Caco-2 (cell line): ENCODE data around the gene ZNF780A. TPM values are rescaled to one million over a fixed set of nuclear protein-coding genes. Genes with fewer than 3 reads are reported as not detected.
"Not testable (repeated sequence)": the region's sequence is repeated elsewhere in the genome, so short reads cannot be mapped to it uniquely, and the experiment has no call there.

ENCODE experiments used
- BruUV-seq: library from RNA; stranded (reverse); fragments of 400-500 nt; replicated peaks from 2 replicates; lab custom pipeline; 2021; lab: Mats Ljungman, UMichigan
- CTCF ChIA-PET: fragments of 300-600 bp; sonication (Branson Sonifier 250); formaldehyde crosslinking; loops from one replicate; lab custom pipeline; 2022; ENCODE audit warnings: antibody characterized with exemption; lab: Charles Lee
- POLR2A ChIA-PET: fragments of 300-600 bp; sonication (Branson Sonifier 250); formaldehyde crosslinking; loops from one replicate; lab custom pipeline; 2022; ENCODE audit warnings: antibody characterized with exemption; lab: Charles Lee
- DNase-seq, 2 experiments: peaks; one replicate each; pipeline versions ENCODE4 v3.0.0 to v3.0.0-alpha.2; 2020 to 2022
- H3K27me3 ChIP-seq: replicated peaks from 2 replicates; pipeline ENCODE4 v1.6.0; 2011; ENCODE audit warnings: low read length; ENCODE audit not compliant: control insufficient read depth, insufficient read depth
- H3K36me3 ChIP-seq: 2 replicates; pipeline ENCODE4 v1.5.1; 2011; ENCODE audit warnings: low read length; ENCODE audit not compliant: control insufficient read depth, insufficient read depth
- H3K4me1 ChIP-seq: fragments of 250-450 bp; sonication (Bioruptor Pico); 2 replicates; pipeline ENCODE4 v1.5.1; 2020; ENCODE audit warnings: mild to moderate bottlenecking
- H3K4me3 ChIP-seq: 2 replicates; pipeline ENCODE4 v1.5.1; 2011; ENCODE audit warnings: low read depth, mild to moderate bottlenecking, control low read depth, low read length
- H3K9me3 ChIP-seq: fragments of 250-450 bp; sonication (Bioruptor Pico); 2 replicates; pipeline ENCODE4 v1.5.1; 2020; ENCODE audit warnings: mild to moderate bottlenecking, moderate library complexity
- H3K27ac Mint-ChIP-seq: one replicate; pipeline ENCODE4 v1.8.0; 2022; ENCODE audit warnings: mixed read lengths; ENCODE audit not compliant: unreplicated experiment
- H3K27me3 Mint-ChIP-seq: one replicate; pipeline ENCODE4 v1.8.0; 2022; ENCODE audit warnings: mixed read lengths; ENCODE audit not compliant: insufficient read depth, unreplicated experiment
- H3K36me3 Mint-ChIP-seq: one replicate; pipeline ENCODE4 v1.8.0; 2022; ENCODE audit warnings: mild to moderate bottlenecking, mixed read lengths; ENCODE audit not compliant: insufficient read depth, unreplicated experiment
- H3K4me1 Mint-ChIP-seq: one replicate; pipeline ENCODE4 v1.8.0; 2022; ENCODE audit warnings: low read depth, mixed read lengths; ENCODE audit not compliant: unreplicated experiment
- H3K4me3 Mint-ChIP-seq: one replicate; pipeline ENCODE4 v1.8.0; 2022; ENCODE audit warnings: mild to moderate bottlenecking, moderate library complexity, mixed read lengths; ENCODE audit not compliant: unreplicated experiment
- H3K9me3 Mint-ChIP-seq: one replicate; pipeline ENCODE4 v1.8.0; 2022; ENCODE audit warnings: mixed read lengths; ENCODE audit not compliant: unreplicated experiment
- intact Hi-C: fragments of 100-400 bp; cut with micrococcal nuclease; formaldehyde crosslinking; loops from one replicate; pipeline ENCODE4 v1.10.0; 2022; ENCODE audit not compliant: unreplicated experiment
- total RNA-seq: library from RNA; stranded (reverse); gene quantifications from 2 replicates; pipeline ENCODE4 v1.2.3, GENCODE V29; 2022
- TF ChIP-seq, protein P1 (sequence below), 2 experiments: fragments of 200-600 bp in 1 of 2; IDR thresholded peaks; 1 replicate in 1 of 2; 2 replicates in 1 of 2; pipeline versions ENCODE4 v1.5.1 to v1.8.0; 2011 to 2022; ENCODE audit warnings: antibody characterized with exemption in 1 of 2, control low read depth in 1 of 2, inconsistent platforms in 1 of 2, low read depth in 1 of 2, low read length in 1 of 2, mild to moderate bottlenecking in 1 of 2, moderate library complexity in 1 of 2; ENCODE audit not compliant: insufficient read depth in 1 of 2, severe bottlenecking in 1 of 2, unreplicated experiment in 1 of 2

The ZNF780A gene
- total RNA-seq, 1 experiment from 2014 or later: 22.9 TPM

DNA sequence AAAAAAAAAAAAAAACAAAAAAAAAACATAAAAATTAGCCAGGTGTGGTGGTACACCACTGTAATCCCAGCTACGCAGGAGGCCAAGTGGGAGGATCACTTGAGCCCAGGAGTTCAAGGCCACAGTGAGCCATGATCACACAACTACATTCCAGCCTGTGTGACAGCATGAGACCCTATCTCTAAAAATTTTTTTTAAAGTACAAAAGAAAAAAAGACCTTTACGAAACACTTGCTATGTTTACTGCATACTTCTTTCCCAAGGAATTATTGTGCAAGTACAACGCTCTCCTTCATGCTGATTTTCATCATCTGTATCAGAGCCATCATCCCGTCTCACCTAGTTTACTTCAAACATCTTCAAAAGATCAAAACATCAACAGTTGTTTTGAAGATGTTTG is 28.6 kb upstream of the ZNF780A start:
- Histone ChIP-seq H3K9me3 (no peaks in the 10 kb centered on the region), H3K4me1 (no peaks in the 10 kb centered on the region), H3K27me3 (no peaks in the 10 kb centered on the region), H3K4me3 (no peak overlapping the region), H3K36me3 (no peaks in the 10 kb centered on the region)
- Mint-ChIP-seq H3K27ac (no peak overlapping the region), H3K27me3 (peaks cover 5% of the 10 kb centered on the region), H3K36me3 (peaks cover 4% of the 10 kb centered on the region), H3K9me3 (peaks cover 19% of the 10 kb centered on the region), H3K4me3 (no peak overlapping the region), H3K4me1 (no peaks in the 10 kb centered on the region)
- ChIA-PET CTCF (no interaction called here), POLR2A (no interaction called here)
- BruUV-seq: no TSS peak
- intact Hi-C loops: no loop called here
- TF ChIP-seq, protein P1, sequence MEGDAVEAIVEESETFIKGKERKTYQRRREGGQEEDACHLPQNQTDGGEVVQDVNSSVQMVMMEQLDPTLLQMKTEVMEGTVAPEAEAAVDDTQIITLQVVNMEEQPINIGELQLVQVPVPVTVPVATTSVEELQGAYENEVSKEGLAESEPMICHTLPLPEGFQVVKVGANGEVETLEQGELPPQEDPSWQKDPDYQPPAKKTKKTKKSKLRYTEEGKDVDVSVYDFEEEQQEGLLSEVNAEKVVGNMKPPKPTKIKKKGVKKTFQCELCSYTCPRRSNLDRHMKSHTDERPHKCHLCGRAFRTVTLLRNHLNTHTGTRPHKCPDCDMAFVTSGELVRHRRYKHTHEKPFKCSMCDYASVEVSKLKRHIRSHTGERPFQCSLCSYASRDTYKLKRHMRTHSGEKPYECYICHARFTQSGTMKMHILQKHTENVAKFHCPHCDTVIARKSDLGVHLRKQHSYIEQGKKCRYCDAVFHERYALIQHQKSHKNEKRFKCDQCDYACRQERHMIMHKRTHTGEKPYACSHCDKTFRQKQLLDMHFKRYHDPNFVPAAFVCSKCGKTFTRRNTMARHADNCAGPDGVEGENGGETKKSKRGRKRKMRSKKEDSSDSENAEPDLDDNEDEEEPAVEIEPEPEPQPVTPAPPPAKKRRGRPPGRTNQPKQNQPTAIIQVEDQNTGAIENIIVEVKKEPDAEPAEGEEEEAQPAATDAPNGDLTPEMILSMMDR (IDR thresholded peaks at IDR 0.05; ENCODE audit: insufficient read depth in 1 of 2, low read depth in 1 of 2, low read length in 1 of 2, severe bottlenecking in 1 of 2, unreplicated experiment in 1 of 2): no peak
- no peak for DNase-seq

DNA sequence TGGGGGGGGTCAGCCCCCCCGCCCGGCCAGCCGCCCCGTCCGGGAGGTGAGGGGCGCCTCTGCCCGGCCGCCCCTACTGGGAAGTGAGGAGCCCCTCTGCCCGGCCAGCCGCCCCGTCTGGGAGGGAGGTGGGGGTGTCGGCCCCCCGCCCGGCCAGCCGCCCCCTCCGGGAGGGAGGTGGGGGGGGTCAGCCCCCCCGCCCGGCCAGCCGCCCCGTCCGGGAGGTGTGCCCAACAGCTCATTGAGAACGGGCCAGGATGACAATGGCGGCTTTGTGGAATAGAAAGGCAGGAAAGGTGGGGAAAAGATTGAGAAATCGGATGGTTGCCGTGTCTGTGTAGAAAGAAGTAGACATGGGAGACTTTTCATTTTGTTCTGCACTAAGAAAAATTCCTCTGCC is 27.9 kb upstream of the ZNF780A start:
- BruUV-seq, H3K36me3 Mint-ChIP-seq, H3K27ac Mint-ChIP-seq, H3K4me1 Mint-ChIP-seq, H3K4me3 Mint-ChIP-seq, H3K9me3 ChIP-seq, DNase-seq, CTCF ChIA-PET, H3K27me3 ChIP-seq, H3K4me3 ChIP-seq, intact Hi-C loops, H3K27me3 Mint-ChIP-seq, H3K36me3 ChIP-seq, H3K4me1 ChIP-seq, POLR2A ChIA-PET: not testable (repeated sequence)
- H3K9me3 Mint-ChIP-seq: peaks cover 19% of the 10 kb centered on the region

DNA sequence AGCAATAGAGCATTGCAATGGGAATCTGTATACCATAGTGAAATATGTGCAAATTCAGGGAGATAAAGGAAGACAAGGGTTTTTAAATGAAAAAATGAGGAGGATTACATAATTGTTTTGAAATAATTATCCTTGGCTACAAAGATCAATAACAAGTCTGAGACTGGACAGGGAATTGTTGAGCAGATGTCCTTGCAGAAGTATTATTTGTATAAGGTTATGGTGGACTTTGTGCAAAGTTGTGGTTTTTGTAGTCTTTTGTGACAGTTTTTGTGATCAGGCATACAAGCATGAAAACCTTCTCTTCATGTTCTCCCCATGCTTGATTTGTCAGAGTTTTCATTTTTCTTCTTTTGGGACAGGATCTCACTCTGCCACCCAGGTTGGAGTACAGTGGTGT is 25.3 kb upstream of the ZNF780A start:
- Mint-ChIP-seq H3K4me1 (no peaks in the 10 kb centered on the region), H3K9me3 (peaks cover 21% of the 10 kb centered on the region), H3K27ac (no peak overlapping the region), H3K36me3 (peaks cover 4% of the 10 kb centered on the region), H3K4me3 (no peak overlapping the region), H3K27me3 (peaks cover 5% of the 10 kb centered on the region)
- TF ChIP-seq, protein P1 (IDR thresholded peaks at IDR 0.05; ENCODE audit: insufficient read depth in 1 of 2, low read depth in 1 of 2, low read length in 1 of 2, severe bottlenecking in 1 of 2, unreplicated experiment in 1 of 2): no peak
- ChIA-PET CTCF (no interaction called here), POLR2A (no interaction called here)
- no peak for DNase-seq
- no peaks in the 10 kb centered on the region for H3K36me3 ChIP-seq
- intact Hi-C loops: no loop called here
- no TSS peak for BruUV-seq
- H3K27me3 ChIP-seq: no peaks in the 10 kb centered on the region
- 0 out of 2 replicates have a peak, but pooled peaks cover 5% of the 10 kb centered on the region for H3K9me3 ChIP-seq
- no peaks in the 10 kb centered on the region for H3K4me1 ChIP-seq
- no peak overlapping the region for H3K4me3 ChIP-seq

DNA sequence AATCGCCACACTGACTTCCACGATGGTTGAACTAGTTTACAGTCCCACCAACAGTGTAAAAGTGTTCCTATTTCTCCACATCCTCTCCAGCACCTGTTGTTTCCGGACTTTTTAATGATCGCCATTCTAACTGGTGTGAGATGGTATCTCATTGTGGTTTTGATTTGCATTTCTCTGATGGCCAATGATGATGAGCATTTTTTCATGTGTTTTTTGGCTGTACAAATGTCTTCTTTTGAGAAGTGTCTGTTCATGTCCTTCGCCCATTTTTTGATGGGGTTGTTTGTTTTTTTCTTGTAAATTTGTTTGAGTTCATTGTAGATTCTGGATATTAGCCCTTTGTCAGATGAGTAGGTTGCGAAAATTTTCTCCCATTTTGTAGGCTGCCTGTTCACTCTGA is 23.4 kb upstream of the ZNF780A start:
- H3K4me1 ChIP-seq, DNase-seq, CTCF ChIA-PET, H3K27me3 ChIP-seq, H3K36me3 ChIP-seq, H3K4me1 Mint-ChIP-seq, H3K4me3 ChIP-seq, POLR2A ChIA-PET, H3K27ac Mint-ChIP-seq, H3K4me3 Mint-ChIP-seq, H3K27me3 Mint-ChIP-seq, H3K36me3 Mint-ChIP-seq, H3K9me3 ChIP-seq, BruUV-seq, intact Hi-C loops: not testable (repeated sequence)
- H3K9me3 Mint-ChIP-seq: peaks cover 21% of the 10 kb centered on the region

DNA sequence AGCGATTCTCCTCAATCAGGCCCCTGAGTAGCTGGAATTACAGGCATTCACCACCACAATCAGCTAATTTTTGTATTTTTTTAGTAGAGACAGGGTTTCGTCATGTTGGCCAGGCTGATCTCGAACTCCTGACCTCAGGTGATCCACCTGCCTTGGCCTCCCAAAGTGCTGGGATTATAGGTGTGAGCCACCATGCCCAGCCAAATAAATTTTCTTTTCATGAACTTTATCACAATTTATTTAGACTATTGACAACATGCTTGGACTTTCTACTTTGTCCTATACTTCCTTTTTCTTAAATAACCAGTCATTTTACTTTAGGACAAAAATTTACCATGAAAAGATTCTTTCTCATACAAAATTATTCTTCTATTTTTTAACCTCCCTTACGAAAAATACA is 21.5 kb upstream of the ZNF780A start:
- CTCF ChIA-PET, H3K4me1 Mint-ChIP-seq, BruUV-seq, H3K27me3 Mint-ChIP-seq, H3K4me3 ChIP-seq, H3K27ac Mint-ChIP-seq, H3K27me3 ChIP-seq, H3K36me3 Mint-ChIP-seq, POLR2A ChIA-PET, H3K36me3 ChIP-seq, H3K9me3 ChIP-seq, H3K4me3 Mint-ChIP-seq, intact Hi-C loops, H3K4me1 ChIP-seq, DNase-seq: not testable (repeated sequence)
- peaks cover 21% of the 10 kb centered on the region for H3K9me3 Mint-ChIP-seq
